Stomach (tissue), 4 donors: ENCODE data around the gene ESPNL.

Experiments
- CTCF ChIP-seq, 7 experiments: fragments of 450-650 bp in 4 of 7; fragments of 200-600 bp in 3 of 7; sonication (generic) in 3 of 7; IDR thresholded peaks; one replicate each; pipeline ENCODE4 v1.5.1; 2016 to 2019; ENCODE audit warnings: antibody characterized with exemption in 7 of 7, control low read depth in 2 of 7, mild to moderate bottlenecking in 1 of 7
- EP300 ChIP-seq: sonication (generic); formaldehyde crosslinking; IDR thresholded peaks from one replicate; pipeline ENCODE4 v1.6.1; 2017; ENCODE audit warnings: antibody characterized with exemption
- POLR2A ChIP-seq, 4 donors: fragments of 450-650 bp; IDR thresholded peaks; one replicate each; pipeline ENCODE4 v1.6.1; 2016; ENCODE audit warnings: antibody characterized with exemption in 4 of 4, control low read depth in 2 of 4, mild to moderate bottlenecking in 1 of 4, moderate library complexity in 1 of 4

GRCh38 chr2:238133499-238134392 lies 33.6 kb downstream of the ESPNL start:
- no peak for TF ChIP-seq CTCF (IDR thresholded peaks at IDR 0.05)
- no peak for TF ChIP-seq POLR2A (IDR thresholded peaks at IDR 0.05)
- TF ChIP-seq EP300 = no peak
